HK-2 (cell line): ENCODE data around the gene RREB1.

Experiments
- DNase-seq: peaks from one replicate; pipeline ENCODE4 v3.0.0-alpha.2; 2018; ENCODE audit not compliant: unreplicated experiment

Gene RREB1

DNA sequence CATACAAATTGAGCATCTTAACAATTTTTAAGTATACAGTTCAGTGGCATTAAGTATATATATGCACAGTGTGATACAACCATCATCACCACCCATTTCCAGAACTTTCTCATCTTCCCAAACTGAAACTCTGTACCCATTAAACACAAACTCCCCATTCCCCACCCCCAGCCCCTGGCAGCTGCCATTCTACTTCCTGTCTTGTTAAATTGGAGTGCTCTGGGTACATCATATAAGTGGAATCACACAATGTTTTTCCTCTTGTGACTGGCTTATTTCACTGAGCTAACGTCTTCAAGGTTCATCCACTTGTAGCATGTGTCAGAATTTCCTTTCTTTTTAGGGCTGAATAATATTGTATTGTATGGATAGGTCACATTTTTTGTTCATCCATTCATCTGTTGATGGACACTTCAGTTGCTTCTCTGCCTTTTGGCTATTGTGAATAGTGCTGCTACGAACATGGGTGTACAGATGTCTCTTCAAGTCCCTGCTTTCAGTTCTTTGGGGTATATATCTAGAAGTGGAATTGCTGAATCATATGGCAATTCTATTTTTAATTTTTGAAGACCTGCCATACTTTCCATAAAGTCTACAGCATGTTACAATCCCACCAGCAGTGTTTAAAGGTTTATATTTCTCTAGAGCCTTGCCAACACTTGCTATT is 19.6 kb upstream of the RREB1 start:
- DNase-seq: no peak

DNA sequence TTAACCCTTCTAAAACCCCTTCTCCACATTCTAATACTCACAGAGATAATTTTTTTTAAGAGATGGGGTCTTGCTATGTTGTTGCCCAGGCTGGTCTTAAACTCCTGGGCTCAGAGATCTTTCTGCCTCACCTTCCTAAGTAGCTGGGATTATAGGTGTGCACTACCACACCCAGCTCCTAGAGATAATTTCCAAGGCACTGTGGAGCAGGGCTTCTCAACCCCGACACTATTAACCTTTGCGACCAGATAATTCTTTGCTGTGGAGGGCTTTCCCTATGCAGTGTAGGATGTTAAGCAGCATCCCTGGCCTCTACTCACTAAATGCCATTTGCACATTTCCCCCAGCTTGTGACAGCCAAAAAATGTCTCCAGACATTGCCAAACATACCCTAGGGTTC is 8.8 kb upstream of the RREB1 start:
- no peak for DNase-seq

GRCh38 chr6:7100072-7100752 is 7.5 kb upstream of the RREB1 start:
- no peak for DNase-seq

DNA sequence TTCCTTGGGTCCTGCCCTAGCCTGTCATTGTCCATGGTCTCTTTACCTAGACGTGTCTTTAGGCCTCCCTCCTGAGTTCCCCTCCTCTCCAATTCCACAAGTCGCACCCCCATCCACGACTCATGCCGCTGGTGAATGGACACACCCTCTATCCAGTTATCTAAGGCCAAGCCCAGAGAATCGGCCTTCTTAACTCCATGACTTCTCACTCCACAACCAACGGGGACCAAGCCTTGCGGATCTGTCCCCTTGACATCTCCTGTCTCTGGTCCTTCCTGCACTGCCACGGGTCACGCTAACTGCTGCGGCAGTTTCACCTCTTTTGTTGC is 7.0 kb upstream of the RREB1 start:
- no peak for DNase-seq

DNA sequence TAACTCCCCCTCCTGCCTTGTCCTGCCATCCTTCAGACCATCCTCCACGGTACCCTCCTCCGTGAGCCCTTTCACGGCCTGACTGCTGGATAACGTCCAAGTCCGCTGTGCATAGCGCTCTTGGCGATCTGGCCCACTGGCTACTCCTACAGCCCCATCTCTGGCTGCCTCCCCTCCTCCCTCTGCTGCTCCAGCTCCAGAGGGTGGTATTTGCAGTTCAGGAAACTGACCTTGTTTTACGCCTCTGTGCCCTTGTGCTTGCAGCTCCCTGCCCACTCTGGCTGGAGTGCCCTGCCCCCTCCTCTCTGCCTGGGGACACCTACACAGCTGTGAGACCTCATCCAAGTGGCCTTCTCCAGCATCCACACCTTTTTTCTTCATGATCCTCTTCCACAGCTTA is 6.5 kb upstream of the RREB1 start:
- DNase-seq: no peak

DNA sequence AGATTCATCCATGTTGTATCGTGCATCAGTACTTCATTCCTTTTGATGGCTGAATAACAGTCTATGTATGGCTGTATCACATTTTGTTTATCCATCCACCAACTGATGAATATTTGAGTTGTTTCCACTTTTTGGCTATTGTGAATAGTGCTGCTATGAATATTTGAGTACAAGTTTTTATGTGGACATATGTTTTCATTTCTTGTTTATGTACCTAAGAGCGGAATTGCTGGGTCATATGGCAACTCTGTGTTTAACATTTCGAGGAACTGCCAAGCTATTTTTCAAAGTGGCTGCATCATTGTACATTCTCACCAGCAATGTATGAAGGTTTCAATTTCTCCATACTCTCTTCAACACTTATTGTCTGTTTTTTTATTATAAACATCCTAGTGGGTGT is 3.0 kb upstream of the RREB1 start:
- DNase-seq: no peak

DNA sequence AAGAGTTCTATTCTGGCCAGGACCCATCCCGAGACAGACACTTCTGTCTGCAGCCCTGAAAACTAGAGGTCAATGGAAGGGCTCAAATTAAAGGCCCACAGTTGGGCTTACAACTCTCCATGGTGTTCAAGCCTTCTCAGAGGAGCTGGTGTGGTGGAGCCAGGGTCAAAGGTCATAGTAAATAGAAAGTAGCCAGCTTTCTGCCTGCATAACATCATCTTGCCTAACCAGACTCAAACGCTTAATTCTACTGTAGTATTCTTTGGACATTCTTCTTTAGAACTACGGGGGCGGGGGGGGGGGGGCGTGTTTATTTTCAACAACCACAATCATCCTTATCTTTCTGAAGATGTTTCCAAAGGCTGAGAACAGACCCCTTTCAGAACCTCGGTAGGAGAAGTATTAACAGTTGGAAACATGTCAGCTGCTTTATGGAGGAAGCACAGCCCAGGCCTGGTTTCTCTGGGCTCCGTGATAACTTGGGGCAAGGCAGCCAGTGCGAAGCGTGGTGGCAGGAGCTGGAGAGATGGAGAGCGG is 1.5 kb upstream of the RREB1 start:
- no peak for DNase-seq

GRCh38 chr6:7106752-7107577 is 796 bp upstream of the RREB1 start:
- no peak for DNase-seq

- DNase-seq: peak; percentile 84
These were observed 619 bp downstream of the RREB1 start for GRCh38 chr6:7108196-7108963.

GRCh38 chr6:7108964-7109836 is 1.4 kb downstream of the RREB1 start:
- DNase-seq: peak; percentile 37

DNA sequence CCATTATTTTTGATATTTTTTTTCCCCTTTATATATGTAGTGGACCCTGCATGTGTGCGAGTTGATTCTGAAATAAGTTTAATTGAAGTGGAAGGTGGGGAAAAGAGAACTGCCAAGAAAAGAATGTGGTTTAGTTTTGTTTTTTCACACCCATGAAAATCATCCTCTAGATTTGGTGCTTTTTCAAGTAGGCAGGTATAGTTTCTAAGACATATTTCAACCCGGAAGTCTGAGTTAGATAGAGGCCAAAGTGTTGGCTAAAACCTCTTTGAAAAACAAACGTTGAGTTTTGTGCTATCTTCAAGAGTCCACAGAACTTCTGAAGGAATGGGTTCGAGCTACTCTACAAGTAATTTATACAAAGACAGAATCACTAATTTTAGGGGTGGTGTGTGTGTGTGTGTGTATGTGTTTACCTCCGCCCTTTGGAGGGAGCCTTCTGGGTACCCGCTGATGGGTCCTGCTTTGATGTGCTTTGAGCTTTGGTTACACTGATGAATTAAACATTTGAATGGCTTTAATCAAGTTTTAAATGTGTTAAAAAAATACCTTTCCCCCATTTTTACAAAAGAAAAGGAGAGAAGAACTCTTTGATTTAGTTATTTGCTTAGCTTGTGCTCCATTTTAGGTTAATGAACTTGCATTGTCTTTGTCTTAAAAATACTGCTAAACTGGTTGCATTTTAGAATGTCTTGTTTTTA is 2.5 kb downstream of the RREB1 start:
- DNase-seq: no peak

- no peak for DNase-seq
These were observed 3.4 kb downstream of the RREB1 start for GRCh38 chr6:7111095-7111690.

GRCh38 chr6:7112171-7112570 is 4.4 kb downstream of the RREB1 start:
- DNase-seq: no peak

DNA sequence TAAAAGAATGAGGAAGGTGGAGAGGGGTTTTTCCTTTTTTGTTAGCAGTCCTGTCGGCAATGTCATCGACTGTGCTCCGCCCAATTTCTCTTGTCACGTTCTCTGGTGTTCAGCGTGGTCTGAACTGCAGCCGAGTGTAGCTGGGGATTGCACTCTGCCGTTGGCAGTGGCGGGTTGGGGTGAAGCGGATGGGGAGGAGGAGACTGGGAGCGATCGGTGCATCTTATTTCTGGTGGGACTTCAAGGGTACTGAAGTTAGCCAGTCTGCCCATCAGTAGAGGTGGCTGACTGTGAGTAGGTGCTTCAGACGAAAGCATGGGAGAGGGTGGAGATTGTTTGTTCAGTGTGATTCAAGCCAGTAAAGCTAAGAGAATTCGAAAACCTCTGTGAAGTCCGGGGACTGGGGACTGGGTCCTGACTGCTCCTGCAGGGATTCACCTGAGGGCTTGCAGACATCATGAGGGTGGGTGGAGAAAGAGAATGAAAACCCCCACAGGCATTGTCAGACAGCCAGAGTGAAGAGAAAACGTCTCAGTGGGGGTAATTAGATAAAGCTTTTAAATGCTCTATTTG is 5.1 kb downstream of the RREB1 start:
- no peak for DNase-seq

- no peak for DNase-seq
These were observed 7.1 kb downstream of the RREB1 start for GRCh38 chr6:7114744-7115458.

GRCh38 chr6:7115543-7116231 is 7.9 kb downstream of the RREB1 start:
- no peak for DNase-seq

- DNase-seq: no peak
These were observed 11.6 kb downstream of the RREB1 start for GRCh38 chr6:7119272-7119801.

- DNase-seq: no peak
These were observed 14.0 kb downstream of the RREB1 start for GRCh38 chr6:7121700-7122241.
